H9 (cell line): ENCODE results near the gene ZNF318. TPM values are rescaled to one million over a fixed set of nuclear protein-coding genes. Genes with fewer than 3 reads are reported as not detected.

Source experiments
- DNase-seq: peaks from one replicate; pipeline ENCODE4 v3.0.0-alpha.2; 2017
- H2AFZ ChIP-seq: one replicate; pipeline ENCODE4 v1.6.1; 2013; ENCODE audit warnings: mild to moderate bottlenecking, low read length, control low read depth, moderate library complexity
- H2AK5ac ChIP-seq: 2 replicates; pipeline ENCODE4 v1.6.1; 2013; ENCODE audit warnings: low read length, control low read depth, mixed read lengths; ENCODE audit not compliant: insufficient read length
- H2BK120ac ChIP-seq: one replicate; pipeline ENCODE4 v1.6.1; 2013; ENCODE audit warnings: low read depth, mild to moderate bottlenecking, low read length, control low read depth, inconsistent platforms; ENCODE audit not compliant: poor library complexity, severe bottlenecking
- H2BK12ac ChIP-seq: 2 replicates; pipeline ENCODE4 v1.6.1; 2013; ENCODE audit warnings: low read length, control low read depth, mixed read lengths, low read depth; ENCODE audit not compliant: insufficient read length
- H2BK15ac ChIP-seq: 2 replicates; pipeline ENCODE4 v1.6.1; 2013; ENCODE audit warnings: low read depth, low read length, control low read depth
- H2BK20ac ChIP-seq: one replicate; pipeline ENCODE4 v1.6.1; 2013; ENCODE audit warnings: low read depth, mild to moderate bottlenecking, low read length, control low read depth, inconsistent platforms; ENCODE audit not compliant: poor library complexity, severe bottlenecking
- H2BK5ac ChIP-seq: 2 replicates; pipeline ENCODE4 v1.6.1; 2013; ENCODE audit warnings: low read length, control low read depth, mixed read lengths; ENCODE audit not compliant: insufficient read length
- H3K14ac ChIP-seq: 2 replicates; pipeline ENCODE4 v1.6.1; 2013; ENCODE audit warnings: low read length, control low read depth; ENCODE audit not compliant: insufficient read depth
- H3K18ac ChIP-seq: 2 replicates; pipeline ENCODE4 v1.6.1; 2013; ENCODE audit warnings: low read depth, mild to moderate bottlenecking, mixed read lengths, low read length, control low read depth; ENCODE audit not compliant: insufficient read length
- H3K23ac ChIP-seq: 2 replicates; pipeline ENCODE4 v1.6.1; 2013; ENCODE audit warnings: low read length, control low read depth, mixed read lengths, low read depth; ENCODE audit not compliant: insufficient read length
- H3K23me2 ChIP-seq: 2 replicates; pipeline ENCODE4 v1.6.1; 2013; ENCODE audit warnings: low read depth, mild to moderate bottlenecking, mixed read lengths, low read length, control low read depth; ENCODE audit not compliant: insufficient read length, poor library complexity, severe bottlenecking
- H3K27ac ChIP-seq: 2 replicates; pipeline ENCODE4 v1.5.1; 2013; ENCODE audit warnings: low read length, control low read depth, mixed read lengths, low read depth; ENCODE audit not compliant: insufficient read length
- H3K27me3 ChIP-seq: 2 replicates; pipeline ENCODE4 v1.6.1; 2013; ENCODE audit warnings: low read length, control low read depth, inconsistent platforms; ENCODE audit not compliant: insufficient read depth
- H3K4ac ChIP-seq: 2 replicates; pipeline ENCODE4 v1.6.1; 2013; ENCODE audit warnings: low read depth, mild to moderate bottlenecking, control low read depth, inconsistent platforms, low read length, moderate library complexity
- H3K4me1 ChIP-seq: 2 replicates; pipeline ENCODE4 v1.6.1; 2013; ENCODE audit warnings: low read length, control low read depth, inconsistent platforms; ENCODE audit not compliant: insufficient read depth
- H3K4me2 ChIP-seq: 2 replicates; pipeline ENCODE4 v1.6.1; 2013; ENCODE audit warnings: low read length, control low read depth, mixed read lengths; ENCODE audit not compliant: insufficient read length, insufficient read depth
- H3K56ac ChIP-seq: 2 replicates; pipeline ENCODE4 v1.6.1; 2013; ENCODE audit warnings: low read depth, mild to moderate bottlenecking, mixed read lengths, low read length, control low read depth; ENCODE audit not compliant: insufficient read length
- H3K79me1 ChIP-seq: 2 replicates; pipeline ENCODE4 v1.6.1; 2013; ENCODE audit warnings: low read depth, mild to moderate bottlenecking, moderate library complexity, low read length, control low read depth, inconsistent platforms; ENCODE audit not compliant: insufficient read depth, poor library complexity, severe bottlenecking
- H3K79me2 ChIP-seq: 2 replicates; pipeline ENCODE4 v1.6.1; 2013; ENCODE audit warnings: low read length, control low read depth, inconsistent platforms; ENCODE audit not compliant: insufficient read depth
- H3K9ac ChIP-seq: 2 replicates; pipeline ENCODE4 v1.6.1; 2013; ENCODE audit warnings: low read length, control low read depth, mixed read lengths; ENCODE audit not compliant: insufficient read length; ENCODE audit errors: extremely low read depth
- H3K9me3 ChIP-seq: one replicate; pipeline ENCODE4 v1.6.1; 2013; ENCODE audit warnings: low read depth, low read length, inconsistent platforms; ENCODE audit not compliant: control insufficient read depth
- H3T11ph ChIP-seq: one replicate; pipeline ENCODE4 v1.6.1; 2013; ENCODE audit warnings: mild to moderate bottlenecking, low read length, control low read depth, inconsistent platforms
- H4K20me1 ChIP-seq: one replicate; pipeline ENCODE4 v1.6.1; 2013; ENCODE audit not compliant: control insufficient read depth, insufficient read length, insufficient read depth
- H4K5ac ChIP-seq: 2 replicates; pipeline ENCODE4 v1.6.1; 2013; ENCODE audit warnings: low read depth, mild to moderate bottlenecking, mixed read lengths, low read length, control low read depth; ENCODE audit not compliant: insufficient read length
- H4K8ac ChIP-seq: replicated peaks from 2 replicates; pipeline ENCODE4 v1.6.1; 2013; ENCODE audit warnings: low read length, control low read depth, mixed read lengths, low read depth; ENCODE audit not compliant: insufficient read length
- H4K91ac ChIP-seq: 2 replicates; pipeline ENCODE4 v1.6.1; 2013; ENCODE audit warnings: low read depth, mild to moderate bottlenecking, moderate library complexity, mixed read lengths, low read length, control low read depth; ENCODE audit not compliant: insufficient read length
- H3K27ac Mint-ChIP-seq, 3 experiments: 2 replicates in 2 of 3; 3 replicates in 1 of 3; pipeline ENCODE4 v1.8.0; 2020 to 2021; ENCODE audit warnings: mixed read lengths in 3 of 3, mild to moderate bottlenecking in 1 of 3, moderate library complexity in 1 of 3
- H3K27me3 Mint-ChIP-seq: 2 replicates; pipeline ENCODE4 v1.8.0; 2021; ENCODE audit warnings: low read depth, mild to moderate bottlenecking, moderate library complexity, mixed read lengths
- H3K36me3 Mint-ChIP-seq, 3 experiments: 2 replicates in 2 of 3; 3 replicates in 1 of 3; pipeline ENCODE4 v1.8.0; 2020 to 2021; ENCODE audit warnings: low read depth in 3 of 3, mixed read lengths in 3 of 3; ENCODE audit not compliant: insufficient read depth in 1 of 3
- H3K4me1 Mint-ChIP-seq, 2 experiments: 2 replicates each; pipeline ENCODE4 v1.8.0; 2020; ENCODE audit warnings: mixed read lengths in 2 of 2
- H3K4me3 Mint-ChIP-seq, 2 experiments: 2 replicates in 1 of 2; 3 replicates in 1 of 2; pipeline ENCODE4 v1.8.0; 2020 to 2021; ENCODE audit warnings: mild to moderate bottlenecking in 2 of 2, mixed read lengths in 2 of 2, moderate library complexity in 1 of 2
- H3K9me3 Mint-ChIP-seq, 2 experiments: 2 replicates in 1 of 2; 3 replicates in 1 of 2; pipeline ENCODE4 v1.8.0; 2020; ENCODE audit warnings: mild to moderate bottlenecking in 2 of 2, mixed read lengths in 2 of 2, moderate library complexity in 1 of 2
- CTCF ChIP-seq: fragments of 200-600 bp; sonication (generic); conservative IDR thresholded peaks from 3 replicates; pipeline ENCODE4 v1.8.0; 2021; ENCODE audit warnings: antibody characterized with exemption, mild to moderate bottlenecking
- WGBS: extraction: QIAGEN DNeasy Blood & Tissue Kit; methylation state at CpG from one replicate; pipeline ENCODE4 v1.1.7; 2013; ENCODE audit warnings: missing lambda C conversion rate, low lambda C conversion rate, mixed read lengths; ENCODE audit not compliant: insufficient read length; ENCODE audit errors: extremely low coverage; 5-methylcytosine and 5-hydroxymethylcytosine counted together
- total RNA-seq: library from RNA; stranded (reverse); gene quantifications from 2 replicates; pipeline ENCODE4 v1.2.1, GENCODE V29; 2021

The ZNF318 gene
- total RNA-seq, 1 experiment from 2014 or later = 16.3 TPM

- Histone ChIP-seq H4K8ac (no peak overlapping the region), H3K18ac (no peak overlapping the region), H2BK20ac (no peak overlapping the region), H2AFZ (no peak overlapping the region), H3K23me2 (peaks cover 8% of the 10 kb centered on the region), H3K9me3 (no peaks in the 10 kb centered on the region), H3K4me2 (no peak overlapping the region), H3K9ac (no peak overlapping the region), H2AK5ac (no peak overlapping the region), H4K20me1 (no peaks in the 10 kb centered on the region), H3K4ac (no peak overlapping the region), H2BK12ac (no peak overlapping the region), H3K14ac (no peak overlapping the region), H3T11ph (no peak overlapping the region), H3K4me1 (0 out of 2 replicates have a peak, but pooled peaks cover 2% of the 10 kb centered on the region), H3K23ac (no peak overlapping the region), H3K56ac (no peak overlapping the region), H2BK120ac (no peak overlapping the region), H3K27me3 (no peaks in the 10 kb centered on the region; the same call in 1 of the 2 replicates), H3K79me1 (no peaks in the 10 kb centered on the region), H2BK15ac (no peak overlapping the region), H2BK5ac (no peak overlapping the region), H4K91ac (no peak overlapping the region), H4K5ac (no peak overlapping the region), H3K79me2 (no peaks in the 10 kb centered on the region; the same call in 1 of the 2 replicates), H3K27ac (no peak overlapping the region)
- no peak for TF ChIP-seq CTCF
- Mint-ChIP-seq H3K27me3 (peaks cover 17% of the 10 kb centered on the region), H3K36me3 (peaks cover 0 to 30% (median 27%) of the 10 kb centered on the region in 3 experiments; a peak in 5 of 7 replicates), H3K4me1 (peaks cover 17 to 22% of the 10 kb centered on the region in 2 experiments), H3K9me3 (no peaks in the 10 kb centered on the region), H3K4me3 (peak overlapping the region in 1 of 2 experiments; percentile 22; a peak in 3 of 5 replicates), H3K27ac (no peak overlapping the region)
- no CpG with 5 or more reads among the region's 9 CpGs for WGBS
- no peak for DNase-seq
Measured at GRCh38 chr6:43367245-43367984, 2.0 kb downstream of the ZNF318 start.
